ENCODE measurements around the gene BLMH.

- TF ChIP-seq SP1 (IDR thresholded peaks at IDR 0.05; ENCODE audit: low read depth) (no peak), TCF7L2 (IDR thresholded peaks at IDR 0.05; ENCODE audit: borderline replicate concordance, extremely low read depth, insufficient read depth, insufficient read length) (no peak), ZNF274 (IDR thresholded peaks at IDR 0.05; ENCODE audit: low read depth, low read length) (no peak), SIN3A (IDR thresholded peaks at IDR 0.05; ENCODE audit: low read depth) (no peak), ZFX (IDR thresholded peaks at IDR 0.05) (no peak), EZH2phosphoT487 (IDR thresholded peaks at IDR 0.05; ENCODE audit: borderline replicate concordance) (no peak), EZH2 (IDR thresholded peaks at IDR 0.05) (no peak), POLR2A (IDR thresholded peaks at IDR 0.05; ENCODE audit: borderline replicate concordance, extremely low read depth, insufficient read depth, insufficient read length) (no peak), RAD21 (IDR thresholded peaks at IDR 0.05; ENCODE audit: low read depth) (no peak)
- TF ChIP-seq, protein P1, sequence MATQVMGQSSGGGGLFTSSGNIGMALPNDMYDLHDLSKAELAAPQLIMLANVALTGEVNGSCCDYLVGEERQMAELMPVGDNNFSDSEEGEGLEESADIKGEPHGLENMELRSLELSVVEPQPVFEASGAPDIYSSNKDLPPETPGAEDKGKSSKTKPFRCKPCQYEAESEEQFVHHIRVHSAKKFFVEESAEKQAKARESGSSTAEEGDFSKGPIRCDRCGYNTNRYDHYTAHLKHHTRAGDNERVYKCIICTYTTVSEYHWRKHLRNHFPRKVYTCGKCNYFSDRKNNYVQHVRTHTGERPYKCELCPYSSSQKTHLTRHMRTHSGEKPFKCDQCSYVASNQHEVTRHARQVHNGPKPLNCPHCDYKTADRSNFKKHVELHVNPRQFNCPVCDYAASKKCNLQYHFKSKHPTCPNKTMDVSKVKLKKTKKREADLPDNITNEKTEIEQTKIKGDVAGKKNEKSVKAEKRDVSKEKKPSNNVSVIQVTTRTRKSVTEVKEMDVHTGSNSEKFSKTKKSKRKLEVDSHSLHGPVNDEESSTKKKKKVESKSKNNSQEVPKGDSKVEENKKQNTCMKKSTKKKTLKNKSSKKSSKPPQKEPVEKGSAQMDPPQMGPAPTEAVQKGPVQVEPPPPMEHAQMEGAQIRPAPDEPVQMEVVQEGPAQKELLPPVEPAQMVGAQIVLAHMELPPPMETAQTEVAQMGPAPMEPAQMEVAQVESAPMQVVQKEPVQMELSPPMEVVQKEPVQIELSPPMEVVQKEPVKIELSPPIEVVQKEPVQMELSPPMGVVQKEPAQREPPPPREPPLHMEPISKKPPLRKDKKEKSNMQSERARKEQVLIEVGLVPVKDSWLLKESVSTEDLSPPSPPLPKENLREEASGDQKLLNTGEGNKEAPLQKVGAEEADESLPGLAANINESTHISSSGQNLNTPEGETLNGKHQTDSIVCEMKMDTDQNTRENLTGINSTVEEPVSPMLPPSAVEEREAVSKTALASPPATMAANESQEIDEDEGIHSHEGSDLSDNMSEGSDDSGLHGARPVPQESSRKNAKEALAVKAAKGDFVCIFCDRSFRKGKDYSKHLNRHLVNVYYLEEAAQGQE (IDR thresholded peaks at IDR 0.05; ENCODE audit: low read depth): no peak
- TF ChIP-seq, protein P2, sequence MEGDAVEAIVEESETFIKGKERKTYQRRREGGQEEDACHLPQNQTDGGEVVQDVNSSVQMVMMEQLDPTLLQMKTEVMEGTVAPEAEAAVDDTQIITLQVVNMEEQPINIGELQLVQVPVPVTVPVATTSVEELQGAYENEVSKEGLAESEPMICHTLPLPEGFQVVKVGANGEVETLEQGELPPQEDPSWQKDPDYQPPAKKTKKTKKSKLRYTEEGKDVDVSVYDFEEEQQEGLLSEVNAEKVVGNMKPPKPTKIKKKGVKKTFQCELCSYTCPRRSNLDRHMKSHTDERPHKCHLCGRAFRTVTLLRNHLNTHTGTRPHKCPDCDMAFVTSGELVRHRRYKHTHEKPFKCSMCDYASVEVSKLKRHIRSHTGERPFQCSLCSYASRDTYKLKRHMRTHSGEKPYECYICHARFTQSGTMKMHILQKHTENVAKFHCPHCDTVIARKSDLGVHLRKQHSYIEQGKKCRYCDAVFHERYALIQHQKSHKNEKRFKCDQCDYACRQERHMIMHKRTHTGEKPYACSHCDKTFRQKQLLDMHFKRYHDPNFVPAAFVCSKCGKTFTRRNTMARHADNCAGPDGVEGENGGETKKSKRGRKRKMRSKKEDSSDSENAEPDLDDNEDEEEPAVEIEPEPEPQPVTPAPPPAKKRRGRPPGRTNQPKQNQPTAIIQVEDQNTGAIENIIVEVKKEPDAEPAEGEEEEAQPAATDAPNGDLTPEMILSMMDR (IDR thresholded peaks at IDR 0.05 in 2 of 3, conservative IDR thresholded peaks at IDR 0.05 in 1 of 3; ENCODE audit: borderline replicate concordance in 1 of 3, insufficient read depth in 1 of 3, low read depth in 2 of 3, low read length in 2 of 3): no peak; a peak in 1 of 6 replicates
These were observed 79.0 kb downstream of the BLMH start for GRCh38 chr17:30212750-30213149.
